T-helper 2 cell treated with Interferon-gamma antibody and Interleukin-4, amounts not matched to agents 5 μg/mL and 100 μg/mL, for 36 hours (primary cell): ENCODE data around the gene TOB1.

Experiments
- DNase-seq: peaks from one replicate; pipeline ENCODE4 v3.0.0; 2021; ENCODE audit warnings: low spot score
- H3K27ac Mint-ChIP-seq: one replicate; pipeline ENCODE4 v1.8.0; 2021; ENCODE audit warnings: mild to moderate bottlenecking, mixed read lengths
- H3K27me3 Mint-ChIP-seq: one replicate; pipeline ENCODE4 v1.8.0; 2021; ENCODE audit warnings: low read depth, mixed read lengths
- H3K36me3 Mint-ChIP-seq: one replicate; pipeline ENCODE4 v1.8.0; 2021; ENCODE audit warnings: low read depth, mixed read lengths
- H3K4me1 Mint-ChIP-seq: one replicate; pipeline ENCODE4 v1.8.0; 2021; ENCODE audit warnings: low read depth, mixed read lengths
- H3K4me3 Mint-ChIP-seq: one replicate; pipeline ENCODE4 v1.8.0; 2022; ENCODE audit warnings: mild to moderate bottlenecking, moderate library complexity, mixed read lengths
- H3K9me3 Mint-ChIP-seq: one replicate; pipeline ENCODE4 v1.8.0; 2021; ENCODE audit warnings: mixed read lengths

The TOB1 gene

GRCh38 chr17:50856431-50856830, 9.7 kb downstream of the TOB1 start:
- H3K9me3 Mint-ChIP-seq = no peaks in the 10 kb centered on the region
- peaks cover 29% of the 10 kb centered on the region for H3K27me3 Mint-ChIP-seq

GRCh38 chr17:50855708-50856330, 10.3 kb downstream of the TOB1 start:
- DNase-seq = no peak
- Mint-ChIP-seq H3K27me3 (peaks cover 29% of the 10 kb centered on the region), H3K27ac (no peak overlapping the region), H3K9me3 (no peaks in the 10 kb centered on the region), H3K4me1 (peaks cover 13% of the 10 kb centered on the region), H3K4me3 (no peak overlapping the region), H3K36me3 (no peaks in the 10 kb centered on the region)

More at GRCh38 chr17:50856431-50856830, 9.7 kb downstream of the TOB1 start:
- DNase-seq = no peak
- Mint-ChIP-seq H3K4me3 (no peak overlapping the region), H3K4me1 (peaks cover 15% of the 10 kb centered on the region), H3K36me3 (peaks cover 2% of the 10 kb centered on the region), H3K27ac (no peak overlapping the region)

DNA sequence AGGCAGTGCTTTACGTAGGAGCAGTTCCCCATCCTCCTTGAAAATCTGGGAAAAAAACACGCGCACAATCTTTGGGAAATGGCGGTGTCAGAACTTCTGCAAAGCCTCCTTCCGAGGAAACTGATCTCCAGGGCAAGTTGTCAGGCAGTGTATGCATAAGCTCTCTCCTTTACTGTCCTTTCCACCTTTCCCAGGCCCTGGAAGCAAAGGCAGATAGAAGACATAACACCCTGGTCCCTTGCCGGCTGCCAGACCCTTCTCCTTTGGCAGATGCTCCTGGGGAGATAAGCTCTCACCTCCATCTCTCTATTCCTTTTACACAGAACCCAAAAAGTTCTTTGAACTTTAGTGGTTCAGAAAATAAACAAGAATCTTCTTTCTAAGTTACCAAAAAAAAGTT, 12.4 kb downstream of the TOB1 start:
- Mint-ChIP-seq H3K4me3 (no peak overlapping the region), H3K27me3 (peaks cover 29% of the 10 kb centered on the region), H3K4me1 (peaks cover 13% of the 10 kb centered on the region), H3K27ac (no peak overlapping the region), H3K36me3 (no peaks in the 10 kb centered on the region), H3K9me3 (no peaks in the 10 kb centered on the region)
- no peak for DNase-seq

DNA sequence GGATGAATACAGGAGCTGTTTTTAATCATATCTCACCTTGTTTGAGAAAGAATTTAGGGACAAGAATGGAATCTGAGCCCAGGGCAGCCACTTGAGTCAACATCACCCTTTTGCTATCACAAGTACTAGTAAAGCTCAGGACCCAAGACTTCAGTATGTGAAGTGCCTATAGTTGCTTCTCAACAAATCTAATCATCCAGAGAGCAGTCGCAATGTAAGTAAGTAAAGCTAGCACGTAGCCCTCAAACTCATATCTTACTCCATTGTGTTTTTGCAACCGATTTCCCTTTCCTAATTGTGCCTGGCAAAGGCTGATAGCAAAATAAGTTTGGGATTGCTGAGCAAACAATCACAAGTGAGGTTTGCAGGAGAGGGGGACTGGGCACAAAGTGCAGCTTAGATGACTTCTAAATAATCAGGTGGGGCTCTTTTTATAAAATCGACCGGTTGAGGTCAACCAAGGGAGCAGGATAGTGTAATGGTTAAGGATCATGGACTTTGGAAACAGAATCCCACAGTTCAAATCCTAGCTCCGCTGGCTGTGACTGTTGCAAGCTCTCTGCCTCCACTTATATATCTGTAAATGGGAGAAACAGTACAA, 13.0 kb downstream of the TOB1 start:
- no peaks in the 10 kb centered on the region for H3K36me3 Mint-ChIP-seq
- H3K27me3 Mint-ChIP-seq = peaks cover 29% of the 10 kb centered on the region
- no peaks in the 10 kb centered on the region for H3K9me3 Mint-ChIP-seq
- peak overlapping the region; percentile 81 for H3K27ac Mint-ChIP-seq
- peaks cover 13% of the 10 kb centered on the region for H3K4me1 Mint-ChIP-seq
- peak overlapping the region; percentile 75 for H3K4me3 Mint-ChIP-seq
- no peak for DNase-seq

DNA sequence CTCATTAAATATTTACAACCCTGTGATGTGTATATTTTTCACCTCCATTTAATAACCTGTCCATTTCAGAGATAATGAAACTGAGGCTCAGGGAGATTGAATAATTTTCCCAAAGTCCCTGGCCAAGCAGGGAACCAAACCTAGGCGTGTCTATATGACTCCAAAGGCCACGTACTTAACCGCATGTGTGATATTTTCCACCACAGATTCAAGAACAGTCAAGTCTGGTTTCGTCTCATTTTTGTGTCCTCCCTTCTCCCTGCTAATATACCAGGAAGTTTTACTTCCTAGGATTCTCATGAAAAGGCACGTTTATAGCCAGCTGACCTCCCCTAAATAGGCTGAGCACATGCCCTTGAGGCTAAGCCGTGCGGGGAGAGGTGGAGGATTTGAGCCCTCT, 15.5 kb downstream of the TOB1 start:
- H3K27me3 Mint-ChIP-seq = peaks cover 27% of the 10 kb centered on the region
- no peak overlapping the region for H3K27ac Mint-ChIP-seq
- peaks cover 13% of the 10 kb centered on the region for H3K4me1 Mint-ChIP-seq
- DNase-seq = no peak
- no peaks in the 10 kb centered on the region for H3K36me3 Mint-ChIP-seq
- H3K9me3 Mint-ChIP-seq = no peaks in the 10 kb centered on the region
- no peak overlapping the region for H3K4me3 Mint-ChIP-seq

DNA sequence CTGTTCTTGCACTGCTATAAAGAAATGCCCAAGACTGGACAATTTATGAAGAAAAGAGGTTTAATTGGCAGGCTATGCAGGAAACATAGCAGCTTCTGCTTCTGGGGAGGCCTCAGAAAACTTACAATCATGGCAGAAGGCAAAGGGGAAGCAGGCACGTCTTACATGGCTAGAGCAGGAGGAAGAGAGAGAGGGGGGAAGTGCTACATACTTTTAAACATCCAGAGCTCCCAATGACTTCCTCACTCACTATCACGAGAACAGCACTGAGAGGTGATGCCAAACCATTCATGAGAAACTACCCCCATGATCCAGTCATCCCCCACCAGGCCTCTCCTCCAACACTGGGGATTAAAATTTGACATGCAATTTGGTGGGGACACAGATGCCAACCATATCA, 17.4 kb downstream of the TOB1 start:
- no peak for DNase-seq
- no peak overlapping the region for H3K4me3 Mint-ChIP-seq
- no peak overlapping the region for H3K27ac Mint-ChIP-seq
- H3K27me3 Mint-ChIP-seq = peaks cover 14% of the 10 kb centered on the region
- H3K9me3 Mint-ChIP-seq = no peaks in the 10 kb centered on the region
- no peaks in the 10 kb centered on the region for H3K36me3 Mint-ChIP-seq
- H3K4me1 Mint-ChIP-seq = peaks cover 13% of the 10 kb centered on the region

GRCh38 chr17:50848039-50848438, 18.1 kb downstream of the TOB1 start:
- Mint-ChIP-seq H3K36me3 (no peaks in the 10 kb centered on the region), H3K9me3 (no peaks in the 10 kb centered on the region), H3K27ac (no peak overlapping the region), H3K4me3 (no peak overlapping the region), H3K27me3 (peaks cover 8% of the 10 kb centered on the region), H3K4me1 (peaks cover 13% of the 10 kb centered on the region)
- DNase-seq = no peak

- no peak overlapping the region for H3K4me3 Mint-ChIP-seq
- no peaks in the 10 kb centered on the region for H3K9me3 Mint-ChIP-seq
- no peaks in the 10 kb centered on the region for H3K36me3 Mint-ChIP-seq
- H3K27ac Mint-ChIP-seq = no peak overlapping the region
- peaks cover 10% of the 10 kb centered on the region for H3K4me1 Mint-ChIP-seq
- no peak for DNase-seq
- H3K27me3 Mint-ChIP-seq = peaks cover 4% of the 10 kb centered on the region
Measured at GRCh38 chr17:50847566-50847965, 18.6 kb downstream of the TOB1 start.

DNA sequence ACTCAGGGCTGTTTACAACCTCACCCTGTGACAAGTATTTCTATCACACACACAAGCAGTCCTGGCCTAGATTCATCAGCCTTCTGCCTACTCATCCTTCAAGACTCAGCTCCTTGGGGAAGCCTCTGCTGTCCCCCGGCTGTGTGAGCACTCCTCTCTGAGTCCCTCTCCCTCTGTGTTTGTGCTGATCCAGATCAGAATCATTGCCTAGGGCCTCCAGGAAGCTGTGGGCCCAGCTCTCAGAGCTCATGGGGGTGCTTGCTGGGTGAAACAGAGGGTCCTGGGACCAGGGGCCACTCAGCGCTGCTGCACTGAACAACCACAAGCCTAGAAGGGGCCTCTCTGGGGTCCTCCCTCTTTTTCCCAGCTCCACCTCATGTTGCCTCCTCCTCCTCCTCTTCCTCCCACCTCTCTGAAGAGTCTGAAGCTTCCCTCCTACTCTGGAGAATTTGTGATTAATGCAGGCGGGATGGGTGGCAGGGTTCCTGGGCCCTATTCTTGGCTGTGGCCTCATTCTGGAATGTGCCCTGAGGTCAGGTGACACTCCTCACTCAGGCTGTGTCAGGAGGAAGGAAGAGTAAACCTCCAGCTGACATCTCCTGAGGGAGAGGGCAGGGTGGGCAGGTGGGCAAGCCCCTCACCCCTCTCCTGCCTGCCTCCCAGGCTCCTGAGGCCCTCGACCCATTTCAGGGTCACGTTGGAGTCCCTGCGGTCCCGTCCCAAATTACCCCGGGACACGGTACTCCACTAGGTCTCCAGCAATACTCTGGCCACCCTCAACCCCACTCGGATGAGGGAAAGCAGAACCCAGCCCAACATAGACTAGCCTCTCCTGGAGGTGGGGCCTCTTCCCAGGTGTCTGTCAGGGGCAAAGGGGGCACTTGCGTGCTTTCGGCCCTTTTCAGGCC, 20.7 kb downstream of the TOB1 start:
- H3K4me3 Mint-ChIP-seq = no peak overlapping the region
- H3K27ac Mint-ChIP-seq = no peak overlapping the region

GRCh38 chr17:50844117-50844700, 21.9 kb downstream of the TOB1 start:
- H3K9me3 Mint-ChIP-seq = no peaks in the 10 kb centered on the region
- no peak overlapping the region for H3K4me3 Mint-ChIP-seq
- no peaks in the 10 kb centered on the region for H3K36me3 Mint-ChIP-seq
- no peaks in the 10 kb centered on the region for H3K4me1 Mint-ChIP-seq
- H3K27ac Mint-ChIP-seq = no peak overlapping the region
- no peak for DNase-seq
- H3K27me3 Mint-ChIP-seq = peaks cover 3% of the 10 kb centered on the region

More for the DNA sequence above, 20.7 kb downstream of the TOB1 start:
- no peak for DNase-seq
- no peaks in the 10 kb centered on the region for H3K36me3 Mint-ChIP-seq
- no peaks in the 10 kb centered on the region for H3K4me1 Mint-ChIP-seq
- H3K9me3 Mint-ChIP-seq = no peaks in the 10 kb centered on the region
- H3K27me3 Mint-ChIP-seq = peaks cover 3% of the 10 kb centered on the region

DNA sequence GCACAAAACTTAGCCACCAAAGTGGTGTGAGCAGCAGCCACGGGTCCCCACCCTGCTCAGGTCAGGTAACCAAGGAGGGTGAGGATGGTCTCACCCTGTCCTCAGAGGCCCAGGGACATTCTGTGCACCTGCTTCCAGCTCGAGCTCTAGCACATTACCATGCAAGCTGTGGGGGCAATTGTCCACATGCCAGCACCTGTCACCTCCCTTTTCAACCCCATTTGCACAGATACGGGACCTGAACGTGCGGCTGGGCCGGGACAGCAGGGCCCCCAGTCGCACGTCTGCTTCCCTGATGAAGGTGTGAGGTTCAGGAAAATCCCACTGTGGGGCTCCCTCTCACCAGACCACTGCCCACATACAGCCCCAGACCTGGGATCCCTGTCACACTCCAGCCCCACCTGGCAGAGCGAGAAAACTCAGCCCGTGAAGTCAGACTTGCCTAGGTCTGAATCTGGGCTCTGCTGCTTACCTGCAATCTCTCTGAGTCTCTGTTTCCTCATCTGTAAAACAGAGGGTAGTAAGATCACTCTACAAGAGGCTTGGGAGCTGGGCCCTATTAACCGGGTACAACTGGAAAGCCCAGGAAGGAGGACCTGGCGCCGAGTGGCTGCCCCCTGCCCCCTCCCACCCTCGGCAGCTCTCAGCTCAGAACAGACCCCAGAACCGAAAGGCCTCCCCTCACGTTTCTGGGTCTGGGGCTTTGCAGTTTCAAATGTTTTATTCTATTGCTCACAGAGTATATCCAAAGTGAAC, 22.8 kb downstream of the TOB1 start:
- no peaks in the 10 kb centered on the region for H3K9me3 Mint-ChIP-seq
- H3K4me3 Mint-ChIP-seq = no peak overlapping the region
- H3K4me1 Mint-ChIP-seq = no peaks in the 10 kb centered on the region
- H3K27ac Mint-ChIP-seq = no peak overlapping the region
- no peak for DNase-seq
- H3K27me3 Mint-ChIP-seq = peaks cover 3% of the 10 kb centered on the region
- no peaks in the 10 kb centered on the region for H3K36me3 Mint-ChIP-seq

GRCh38 chr17:50842506-50843149, 23.5 kb downstream of the TOB1 start:
- no peaks in the 10 kb centered on the region for H3K36me3 Mint-ChIP-seq

GRCh38 chr17:50841949-50842354, 24.2 kb downstream of the TOB1 start:
- peak; percentile 23 for DNase-seq
- Mint-ChIP-seq H3K27ac (no peak overlapping the region), H3K27me3 (peaks cover 3% of the 10 kb centered on the region), H3K4me1 (no peaks in the 10 kb centered on the region), H3K4me3 (no peak overlapping the region), H3K9me3 (no peaks in the 10 kb centered on the region), H3K36me3 (no peaks in the 10 kb centered on the region)

More at GRCh38 chr17:50842506-50843149, 23.5 kb downstream of the TOB1 start:
- H3K4me1 Mint-ChIP-seq = no peaks in the 10 kb centered on the region
- H3K4me3 Mint-ChIP-seq = no peak overlapping the region
- H3K27ac Mint-ChIP-seq = no peak overlapping the region
- H3K27me3 Mint-ChIP-seq = peaks cover 3% of the 10 kb centered on the region
- no peaks in the 10 kb centered on the region for H3K9me3 Mint-ChIP-seq
- DNase-seq = no peak
